H9 (cell line): ENCODE results near the gene FAT1. TPM values are rescaled to one million over a fixed set of nuclear protein-coding genes. Genes with fewer than 3 reads are reported as not detected.

Experiments used
- DNase-seq: peaks from one replicate; pipeline ENCODE4 v3.0.0-alpha.2; 2017
- H2AFZ ChIP-seq: one replicate; pipeline ENCODE4 v1.6.1; 2013; ENCODE audit warnings: mild to moderate bottlenecking, low read length, control low read depth, moderate library complexity
- H2AK5ac ChIP-seq: 2 replicates; pipeline ENCODE4 v1.6.1; 2013; ENCODE audit warnings: low read length, control low read depth, mixed read lengths; ENCODE audit not compliant: insufficient read length
- H2BK120ac ChIP-seq: one replicate; pipeline ENCODE4 v1.6.1; 2013; ENCODE audit warnings: low read depth, mild to moderate bottlenecking, low read length, control low read depth, inconsistent platforms; ENCODE audit not compliant: poor library complexity, severe bottlenecking
- H2BK12ac ChIP-seq: 2 replicates; pipeline ENCODE4 v1.6.1; 2013; ENCODE audit warnings: low read length, control low read depth, mixed read lengths, low read depth; ENCODE audit not compliant: insufficient read length
- H2BK15ac ChIP-seq: 2 replicates; pipeline ENCODE4 v1.6.1; 2013; ENCODE audit warnings: low read depth, low read length, control low read depth
- H2BK20ac ChIP-seq: one replicate; pipeline ENCODE4 v1.6.1; 2013; ENCODE audit warnings: low read depth, mild to moderate bottlenecking, low read length, control low read depth, inconsistent platforms; ENCODE audit not compliant: poor library complexity, severe bottlenecking
- H2BK5ac ChIP-seq: 2 replicates; pipeline ENCODE4 v1.6.1; 2013; ENCODE audit warnings: low read length, control low read depth, mixed read lengths; ENCODE audit not compliant: insufficient read length
- H3K14ac ChIP-seq: 2 replicates; pipeline ENCODE4 v1.6.1; 2013; ENCODE audit warnings: low read length, control low read depth; ENCODE audit not compliant: insufficient read depth
- H3K18ac ChIP-seq: 2 replicates; pipeline ENCODE4 v1.6.1; 2013; ENCODE audit warnings: low read depth, mild to moderate bottlenecking, mixed read lengths, low read length, control low read depth; ENCODE audit not compliant: insufficient read length
- H3K23ac ChIP-seq: 2 replicates; pipeline ENCODE4 v1.6.1; 2013; ENCODE audit warnings: low read length, control low read depth, mixed read lengths, low read depth; ENCODE audit not compliant: insufficient read length
- H3K23me2 ChIP-seq: 2 replicates; pipeline ENCODE4 v1.6.1; 2013; ENCODE audit warnings: low read depth, mild to moderate bottlenecking, mixed read lengths, low read length, control low read depth; ENCODE audit not compliant: insufficient read length, poor library complexity, severe bottlenecking
- H3K27ac ChIP-seq: 2 replicates; pipeline ENCODE4 v1.5.1; 2013; ENCODE audit warnings: low read length, control low read depth, mixed read lengths, low read depth; ENCODE audit not compliant: insufficient read length
- H3K27me3 ChIP-seq: 2 replicates; pipeline ENCODE4 v1.6.1; 2013; ENCODE audit warnings: low read length, control low read depth, inconsistent platforms; ENCODE audit not compliant: insufficient read depth
- H3K4ac ChIP-seq: 2 replicates; pipeline ENCODE4 v1.6.1; 2013; ENCODE audit warnings: low read depth, mild to moderate bottlenecking, control low read depth, inconsistent platforms, low read length, moderate library complexity
- H3K4me1 ChIP-seq: 2 replicates; pipeline ENCODE4 v1.6.1; 2013; ENCODE audit warnings: low read length, control low read depth, inconsistent platforms; ENCODE audit not compliant: insufficient read depth
- H3K4me2 ChIP-seq: 2 replicates; pipeline ENCODE4 v1.6.1; 2013; ENCODE audit warnings: low read length, control low read depth, mixed read lengths; ENCODE audit not compliant: insufficient read length, insufficient read depth
- H3K56ac ChIP-seq: 2 replicates; pipeline ENCODE4 v1.6.1; 2013; ENCODE audit warnings: low read depth, mild to moderate bottlenecking, mixed read lengths, low read length, control low read depth; ENCODE audit not compliant: insufficient read length
- H3K79me1 ChIP-seq: 2 replicates; pipeline ENCODE4 v1.6.1; 2013; ENCODE audit warnings: low read depth, mild to moderate bottlenecking, moderate library complexity, low read length, control low read depth, inconsistent platforms; ENCODE audit not compliant: insufficient read depth, poor library complexity, severe bottlenecking
- H3K79me2 ChIP-seq: 2 replicates; pipeline ENCODE4 v1.6.1; 2013; ENCODE audit warnings: low read length, control low read depth, inconsistent platforms; ENCODE audit not compliant: insufficient read depth
- H3K9ac ChIP-seq: 2 replicates; pipeline ENCODE4 v1.6.1; 2013; ENCODE audit warnings: low read length, control low read depth, mixed read lengths; ENCODE audit not compliant: insufficient read length; ENCODE audit errors: extremely low read depth
- H3K9me3 ChIP-seq: one replicate; pipeline ENCODE4 v1.6.1; 2013; ENCODE audit warnings: low read depth, low read length, inconsistent platforms; ENCODE audit not compliant: control insufficient read depth
- H3T11ph ChIP-seq: one replicate; pipeline ENCODE4 v1.6.1; 2013; ENCODE audit warnings: mild to moderate bottlenecking, low read length, control low read depth, inconsistent platforms
- H4K20me1 ChIP-seq: one replicate; pipeline ENCODE4 v1.6.1; 2013; ENCODE audit not compliant: control insufficient read depth, insufficient read length, insufficient read depth
- H4K5ac ChIP-seq: 2 replicates; pipeline ENCODE4 v1.6.1; 2013; ENCODE audit warnings: low read depth, mild to moderate bottlenecking, mixed read lengths, low read length, control low read depth; ENCODE audit not compliant: insufficient read length
- H4K8ac ChIP-seq: replicated peaks from 2 replicates; pipeline ENCODE4 v1.6.1; 2013; ENCODE audit warnings: low read length, control low read depth, mixed read lengths, low read depth; ENCODE audit not compliant: insufficient read length
- H4K91ac ChIP-seq: 2 replicates; pipeline ENCODE4 v1.6.1; 2013; ENCODE audit warnings: low read depth, mild to moderate bottlenecking, moderate library complexity, mixed read lengths, low read length, control low read depth; ENCODE audit not compliant: insufficient read length
- H3K27ac Mint-ChIP-seq, 3 experiments: 2 replicates in 2 of 3; 3 replicates in 1 of 3; pipeline ENCODE4 v1.8.0; 2020 to 2021; ENCODE audit warnings: mixed read lengths in 3 of 3, mild to moderate bottlenecking in 1 of 3, moderate library complexity in 1 of 3
- H3K27me3 Mint-ChIP-seq: 2 replicates; pipeline ENCODE4 v1.8.0; 2021; ENCODE audit warnings: low read depth, mild to moderate bottlenecking, moderate library complexity, mixed read lengths
- H3K36me3 Mint-ChIP-seq, 3 experiments: 2 replicates in 2 of 3; 3 replicates in 1 of 3; pipeline ENCODE4 v1.8.0; 2020 to 2021; ENCODE audit warnings: low read depth in 3 of 3, mixed read lengths in 3 of 3; ENCODE audit not compliant: insufficient read depth in 1 of 3
- H3K4me1 Mint-ChIP-seq, 2 experiments: 2 replicates each; pipeline ENCODE4 v1.8.0; 2020; ENCODE audit warnings: mixed read lengths in 2 of 2
- H3K4me3 Mint-ChIP-seq, 2 experiments: 2 replicates in 1 of 2; 3 replicates in 1 of 2; pipeline ENCODE4 v1.8.0; 2020 to 2021; ENCODE audit warnings: mild to moderate bottlenecking in 2 of 2, mixed read lengths in 2 of 2, moderate library complexity in 1 of 2
- H3K9me3 Mint-ChIP-seq, 2 experiments: 2 replicates in 1 of 2; 3 replicates in 1 of 2; pipeline ENCODE4 v1.8.0; 2020; ENCODE audit warnings: mild to moderate bottlenecking in 2 of 2, mixed read lengths in 2 of 2, moderate library complexity in 1 of 2
- CTCF ChIP-seq: fragments of 200-600 bp; sonication (generic); conservative IDR thresholded peaks from 3 replicates; pipeline ENCODE4 v1.8.0; 2021; ENCODE audit warnings: antibody characterized with exemption, mild to moderate bottlenecking
- WGBS: extraction: QIAGEN DNeasy Blood & Tissue Kit; methylation state at CpG from one replicate; pipeline ENCODE4 v1.1.7; 2013; ENCODE audit warnings: missing lambda C conversion rate, low lambda C conversion rate, mixed read lengths; ENCODE audit not compliant: insufficient read length; ENCODE audit errors: extremely low coverage; 5-methylcytosine and 5-hydroxymethylcytosine counted together
- total RNA-seq: library from RNA; stranded (reverse); gene quantifications from 2 replicates; pipeline ENCODE4 v1.2.1, GENCODE V29; 2021

Gene FAT1
- total RNA-seq, 1 experiment from 2014 or later, result 173 TPM

GRCh38 chr4:186666750-186667149 is 56.9 kb downstream of the FAT1 start:
- no peaks in the 10 kb centered on the region for H3K27me3 ChIP-seq
- no peak overlapping the region for H3K4me3 Mint-ChIP-seq
- no peak overlapping the region for H3K9ac ChIP-seq
- H3T11ph ChIP-seq, result no peak overlapping the region
- H3K79me1 ChIP-seq, result peaks cover 6% of the 10 kb centered on the region
- H4K91ac ChIP-seq, result no peak overlapping the region
- H3K27me3 Mint-ChIP-seq, result no peaks in the 10 kb centered on the region; the same call in 1 of the 2 replicates
- H3K23me2 ChIP-seq, result no peaks in the 10 kb centered on the region
- no peak overlapping the region for H2BK12ac ChIP-seq
- H2AFZ ChIP-seq, result no peak overlapping the region
- H3K23ac ChIP-seq, result no peak overlapping the region
- H3K18ac ChIP-seq, result no peak overlapping the region
- H3K14ac ChIP-seq, result no peak overlapping the region
- H2AK5ac ChIP-seq, result no peak overlapping the region
- no peak for TF ChIP-seq CTCF
- DNase-seq, result no peak
- no peak overlapping the region for H2BK20ac ChIP-seq
- H4K8ac ChIP-seq, result no peak overlapping the region
- no peaks in the 10 kb centered on the region for H3K9me3 Mint-ChIP-seq
- no peaks in the 10 kb centered on the region for H4K20me1 ChIP-seq
- H3K79me2 ChIP-seq, result peaks cover 3% of the 10 kb centered on the region; the same call in 1 of the 2 replicates
- H2BK120ac ChIP-seq, result no peak overlapping the region
- no peak overlapping the region for H2BK15ac ChIP-seq
- peaks cover 30 to 41% of the 10 kb centered on the region in 2 experiments for H3K4me1 Mint-ChIP-seq
- H3K4me1 ChIP-seq, result peaks cover 2% of the 10 kb centered on the region; the same call in 1 of the 2 replicates
- whole genome bisulfite sequencing, result no CpG with 5 or more reads among the region's 3 CpGs
- H2BK5ac ChIP-seq, result no peak overlapping the region
- H3K4ac ChIP-seq, result no peak overlapping the region
- H3K27ac ChIP-seq, result no peak overlapping the region
- H3K27ac Mint-ChIP-seq, result no peak overlapping the region
- no peak overlapping the region for H4K5ac ChIP-seq
- no peak overlapping the region for H3K56ac ChIP-seq
- H3K4me2 ChIP-seq, result no peak overlapping the region
- no peaks in the 10 kb centered on the region for H3K9me3 ChIP-seq
- H3K36me3 Mint-ChIP-seq, result peaks cover 10 to 36% (median 32%) of the 10 kb centered on the region in 3 experiments
